Rectal smooth muscle tissue (tissue), 1 donor: Measurements from ENCODE around the gene MNAT1.

ENCODE experiments used
- H3K27ac ChIP-seq: one replicate; pipeline ENCODE4 v1.7.0; 2013; ENCODE audit warnings: low read depth, low read length, inconsistent platforms
- H3K27me3 ChIP-seq: one replicate; pipeline ENCODE4 v1.7.0; 2013; ENCODE audit warnings: low read length; ENCODE audit not compliant: control insufficient read depth, insufficient read depth
- H3K36me3 ChIP-seq: one replicate; pipeline ENCODE4 v1.7.0; 2013; ENCODE audit warnings: low read length; ENCODE audit not compliant: control insufficient read depth, insufficient read depth
- H3K4me1 ChIP-seq: one replicate; pipeline ENCODE4 v1.7.0; 2013; ENCODE audit warnings: low read length; ENCODE audit not compliant: control insufficient read depth, insufficient read depth
- H3K4me3 ChIP-seq: one replicate; pipeline ENCODE4 v1.7.0; 2013; ENCODE audit warnings: low read length
- H3K9ac ChIP-seq: one replicate; pipeline ENCODE4 v1.7.0; 2013; ENCODE audit warnings: low read length

MNAT1 gene

GRCh38 chr14:60786905-60787304 lies 52.3 kb downstream of the MNAT1 start:
- Histone ChIP-seq H3K27ac (no peak overlapping the region), H3K9ac (no peak overlapping the region), H3K36me3 (no peaks in the 10 kb centered on the region), H3K4me3 (no peak overlapping the region), H3K27me3 (no peaks in the 10 kb centered on the region), H3K4me1 (no peaks in the 10 kb centered on the region)

GRCh38 chr14:60789656-60790055 lies 55.1 kb downstream of the MNAT1 start:
- Histone ChIP-seq H3K36me3 (no peaks in the 10 kb centered on the region), H3K27ac (no peak overlapping the region), H3K9ac (no peak overlapping the region), H3K4me1 (no peaks in the 10 kb centered on the region), H3K4me3 (no peak overlapping the region), H3K27me3 (no peaks in the 10 kb centered on the region)

- Histone ChIP-seq H3K27me3 (no peaks in the 10 kb centered on the region), H3K9ac (no peak overlapping the region), H3K4me1 (no peaks in the 10 kb centered on the region), H3K36me3 (no peaks in the 10 kb centered on the region), H3K27ac (no peak overlapping the region), H3K4me3 (no peak overlapping the region)
Measured at GRCh38 chr14:60790850-60791249, 56.3 kb downstream of the MNAT1 start.

GRCh38 chr14:60796434-60796833 lies 61.9 kb downstream of the MNAT1 start:
- Histone ChIP-seq H3K36me3 (no peaks in the 10 kb centered on the region), H3K4me3 (no peak overlapping the region), H3K27me3 (no peaks in the 10 kb centered on the region), H3K9ac (no peak overlapping the region), H3K27ac (no peak overlapping the region), H3K4me1 (no peaks in the 10 kb centered on the region)

- no peak overlapping the region for H3K4me3 ChIP-seq
- H3K27me3 ChIP-seq, result no peaks in the 10 kb centered on the region
- no peaks in the 10 kb centered on the region for H3K36me3 ChIP-seq
- H3K9ac ChIP-seq, result no peak overlapping the region
- no peaks in the 10 kb centered on the region for H3K4me1 ChIP-seq
- no peak overlapping the region for H3K27ac ChIP-seq
Measured at GRCh38 chr14:60800409-60800808, 65.8 kb downstream of the MNAT1 start.

GRCh38 chr14:60803871-60804270 lies 69.3 kb downstream of the MNAT1 start:
- Histone ChIP-seq H3K36me3 (no peaks in the 10 kb centered on the region), H3K27me3 (no peaks in the 10 kb centered on the region), H3K4me3 (no peak overlapping the region), H3K9ac (no peak overlapping the region), H3K4me1 (no peaks in the 10 kb centered on the region), H3K27ac (no peak overlapping the region)

GRCh38 chr14:60805841-60806430 lies 71.4 kb downstream of the MNAT1 start:
- Histone ChIP-seq H3K27ac (no peak overlapping the region), H3K9ac (no peak overlapping the region), H3K27me3 (no peaks in the 10 kb centered on the region), H3K36me3 (no peaks in the 10 kb centered on the region), H3K4me1 (no peaks in the 10 kb centered on the region), H3K4me3 (no peak overlapping the region)

GRCh38 chr14:60807247-60807646 lies 72.7 kb downstream of the MNAT1 start:
- no peak overlapping the region for H3K9ac ChIP-seq
- no peak overlapping the region for H3K4me3 ChIP-seq
- no peaks in the 10 kb centered on the region for H3K36me3 ChIP-seq
- H3K4me1 ChIP-seq, result no peaks in the 10 kb centered on the region
- no peaks in the 10 kb centered on the region for H3K27me3 ChIP-seq
- no peak overlapping the region for H3K27ac ChIP-seq

- no peak overlapping the region for H3K9ac ChIP-seq
- no peak overlapping the region for H3K4me3 ChIP-seq
- no peaks in the 10 kb centered on the region for H3K4me1 ChIP-seq
- no peaks in the 10 kb centered on the region for H3K36me3 ChIP-seq
- H3K27me3 ChIP-seq, result no peaks in the 10 kb centered on the region
- no peak overlapping the region for H3K27ac ChIP-seq
Measured at GRCh38 chr14:60807971-60808370, 73.4 kb downstream of the MNAT1 start.

GRCh38 chr14:60812987-60813386 lies 78.4 kb downstream of the MNAT1 start:
- H3K9ac ChIP-seq, result no peak overlapping the region
- H3K27ac ChIP-seq, result no peak overlapping the region
- no peaks in the 10 kb centered on the region for H3K4me1 ChIP-seq
- no peaks in the 10 kb centered on the region for H3K36me3 ChIP-seq
- H3K4me3 ChIP-seq, result no peak overlapping the region
- no peaks in the 10 kb centered on the region for H3K27me3 ChIP-seq

GRCh38 chr14:60815371-60815770 lies 80.8 kb downstream of the MNAT1 start:
- no peaks in the 10 kb centered on the region for H3K27me3 ChIP-seq
- H3K36me3 ChIP-seq, result no peaks in the 10 kb centered on the region
- H3K27ac ChIP-seq, result no peak overlapping the region
- H3K4me1 ChIP-seq, result no peaks in the 10 kb centered on the region
- H3K4me3 ChIP-seq, result no peak overlapping the region
- H3K9ac ChIP-seq, result no peak overlapping the region

GRCh38 chr14:60817113-60817512 lies 82.6 kb downstream of the MNAT1 start:
- Histone ChIP-seq H3K9ac (no peak overlapping the region), H3K27me3 (no peaks in the 10 kb centered on the region), H3K27ac (no peak overlapping the region), H3K4me1 (no peaks in the 10 kb centered on the region), H3K36me3 (no peaks in the 10 kb centered on the region), H3K4me3 (no peak overlapping the region)

- no peak overlapping the region for H3K9ac ChIP-seq
- no peak overlapping the region for H3K27ac ChIP-seq
- no peaks in the 10 kb centered on the region for H3K27me3 ChIP-seq
- no peaks in the 10 kb centered on the region for H3K4me1 ChIP-seq
- no peaks in the 10 kb centered on the region for H3K36me3 ChIP-seq
- no peak overlapping the region for H3K4me3 ChIP-seq
Measured at GRCh38 chr14:60819575-60819974, 85.0 kb downstream of the MNAT1 start.
